NCI-H2081 (cell line): ENCODE results near the gene RASGRP1.

Experiments used
- DNase-seq, 2 experiments: peaks; one replicate each; lab custom pipeline; 2025; lab: John Stamatoyannopoulos, UW

Gene RASGRP1

GRCh38 chr15:38504680-38505467, 59.7 kb downstream of the RASGRP1 start:
- DNase-seq: no peak

DNA sequence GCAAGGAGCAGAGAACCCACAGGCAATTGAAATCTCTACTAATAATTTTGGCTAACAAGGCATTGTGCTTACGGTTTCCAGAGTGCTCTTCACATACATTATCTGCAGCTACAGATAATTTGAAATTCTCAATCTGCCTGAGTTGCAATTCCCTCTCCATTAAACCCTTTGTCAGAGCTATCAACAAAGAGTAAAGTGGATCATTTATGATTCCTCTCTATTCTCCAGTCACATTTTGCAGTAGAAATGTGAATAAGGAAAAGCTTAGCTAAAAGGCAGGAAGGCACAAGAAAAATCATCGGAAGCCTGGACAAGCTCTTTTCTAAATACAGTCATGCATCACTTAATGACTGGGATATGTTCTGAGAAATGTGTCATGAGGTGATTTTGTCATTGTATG, 61.1 kb downstream of the RASGRP1 start:
- DNase-seq: no peak

DNA sequence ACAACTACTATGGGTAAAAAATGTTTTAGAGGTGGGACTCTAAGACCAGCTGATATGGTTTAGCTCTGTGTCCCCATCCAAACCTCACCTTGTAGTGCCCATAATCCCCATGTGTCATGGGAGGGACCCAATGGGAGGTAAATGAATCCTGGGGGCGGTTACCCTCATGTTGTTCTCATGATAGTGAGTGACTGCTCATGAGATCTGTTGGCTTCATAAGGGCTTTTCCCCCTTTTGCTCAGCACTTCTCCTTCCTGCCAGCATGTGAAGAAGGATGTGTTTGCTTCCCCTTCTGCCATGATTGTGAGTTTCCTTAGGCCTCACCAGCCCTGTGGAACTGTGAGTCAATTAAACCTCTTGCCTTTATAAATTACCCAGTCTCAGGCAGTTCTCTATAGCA, 65.0 kb downstream of the RASGRP1 start:
- no peak for DNase-seq

DNA sequence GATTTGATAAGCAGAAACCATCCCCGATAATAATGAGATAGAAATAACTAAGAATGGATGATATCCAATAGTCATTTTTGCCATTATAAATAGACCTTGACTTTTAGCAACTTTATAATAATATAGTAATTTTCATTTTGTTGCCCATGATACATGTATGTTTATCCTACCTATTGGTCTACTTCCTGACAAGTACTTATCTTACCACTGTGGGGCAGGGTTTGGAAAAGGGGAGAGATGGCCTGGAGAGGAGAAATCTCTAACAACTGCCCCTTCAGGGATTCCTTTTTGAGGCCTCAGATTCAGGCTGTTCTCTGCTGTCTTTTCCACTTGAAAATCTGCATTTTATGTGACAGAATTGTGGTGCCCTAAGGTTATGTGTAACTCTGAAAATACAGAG, 68.5 kb downstream of the RASGRP1 start:
- DNase-seq: no peak

DNA sequence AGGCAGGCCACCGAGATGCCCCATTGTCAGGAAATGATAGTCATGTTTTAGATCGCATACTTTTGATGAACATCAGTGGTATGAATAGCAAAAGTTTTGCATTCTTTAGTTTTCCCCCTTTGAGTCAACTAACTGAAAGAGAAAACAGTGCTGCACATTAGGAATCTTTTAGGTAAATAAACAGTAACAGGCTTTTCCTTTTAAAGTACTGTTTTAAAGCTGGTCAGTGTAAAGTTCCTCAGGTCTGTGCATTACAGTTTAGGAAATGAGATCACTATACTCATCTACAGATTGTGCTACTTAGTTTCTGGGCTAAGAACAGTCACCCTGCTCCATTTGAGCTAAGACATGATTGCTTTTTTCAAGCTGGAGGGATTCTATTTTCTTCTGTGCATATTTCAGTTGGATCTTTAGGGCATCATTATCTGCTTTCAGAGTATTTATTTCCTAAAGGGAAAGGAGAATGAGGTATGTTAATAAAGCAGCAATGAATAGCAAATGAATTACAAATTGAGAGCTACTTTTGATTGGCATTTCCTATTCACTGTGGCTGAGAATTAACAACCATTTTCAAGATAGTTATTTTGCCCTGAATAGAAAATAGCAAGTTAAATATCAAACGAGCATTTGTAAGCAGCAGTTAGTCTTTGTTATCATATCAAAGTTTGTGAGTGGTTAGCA, 74.2 kb downstream of the RASGRP1 start:
- DNase-seq: no peak

GRCh38 chr15:38487378-38487777, 77.2 kb downstream of the RASGRP1 start:
- DNase-seq: no peak

GRCh38 chr15:38486936-38487335, 77.7 kb downstream of the RASGRP1 start:
- no peak for DNase-seq

DNA sequence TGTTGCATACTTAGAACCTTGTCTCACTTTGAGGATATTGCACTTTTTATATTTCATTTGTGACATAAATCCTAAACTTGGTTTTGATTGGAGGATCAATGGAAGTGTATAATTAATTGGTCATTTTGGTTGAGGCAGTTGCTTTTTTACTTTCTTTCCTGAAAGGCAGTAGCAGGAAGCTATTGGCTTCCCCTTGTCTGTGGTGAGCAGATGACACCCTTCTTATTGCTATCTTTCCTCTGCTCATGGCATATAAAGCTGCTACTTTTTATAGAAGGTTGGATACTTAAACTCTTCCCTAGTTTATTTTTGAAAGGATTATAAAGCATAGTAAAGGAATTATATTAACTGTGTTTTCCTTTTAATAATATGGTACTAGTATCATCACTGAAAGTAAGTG, 82.0 kb downstream of the RASGRP1 start:
- no peak for DNase-seq

- no peak for DNase-seq
These were observed 82.9 kb downstream of the RASGRP1 start for GRCh38 chr15:38481761-38482160.

DNA sequence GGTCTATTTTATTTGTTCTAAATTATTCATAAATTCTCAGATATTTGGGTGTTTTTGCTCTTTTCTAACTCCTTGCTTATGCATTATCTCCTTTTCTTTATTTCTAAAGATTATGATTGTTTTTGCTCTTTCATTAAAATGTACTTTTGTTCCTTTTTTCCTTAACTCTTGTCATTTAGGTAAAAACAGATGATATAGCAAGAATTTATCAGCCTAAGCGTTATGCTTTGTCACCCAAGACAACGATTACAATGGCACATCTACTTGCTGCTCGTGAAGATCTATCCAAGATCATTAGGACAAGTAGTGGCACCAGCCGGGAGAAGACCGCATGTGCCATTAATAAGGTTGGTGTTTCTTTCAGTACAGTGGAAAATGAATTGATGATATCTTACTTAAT, 83.5 kb downstream of the RASGRP1 start:
- no peak for DNase-seq

- DNase-seq: no peak
These were observed 84.9 kb downstream of the RASGRP1 start for GRCh38 chr15:38479756-38480155.

GRCh38 chr15:38479266-38479665, 85.3 kb downstream of the RASGRP1 start:
- no peak for DNase-seq

- DNase-seq: no peak
These were observed 87.0 kb downstream of the RASGRP1 start for GRCh38 chr15:38477637-38478036.

DNA sequence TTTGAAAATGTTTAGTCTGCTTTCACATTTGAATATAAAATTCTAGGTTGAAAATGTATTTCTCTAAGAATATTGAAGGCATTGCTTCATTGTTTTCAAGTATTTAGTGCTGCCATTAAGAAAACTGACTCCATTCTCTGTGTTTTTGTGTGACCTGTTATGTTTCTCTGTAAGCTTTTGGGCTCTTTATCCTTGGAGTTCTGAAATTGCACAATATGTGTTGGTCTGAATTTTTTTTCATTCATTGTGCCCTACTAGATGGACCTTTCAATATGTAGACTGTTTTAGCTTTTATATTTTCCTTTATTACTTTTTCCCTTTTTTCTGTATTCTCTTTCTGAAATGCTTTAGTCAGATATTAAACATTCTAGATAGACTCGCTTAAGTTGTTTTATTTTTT, 88.5 kb downstream of the RASGRP1 start:
- no peak for DNase-seq

- DNase-seq: no peak
These were observed 89.3 kb downstream of the RASGRP1 start for GRCh38 chr15:38475361-38475760.

DNA sequence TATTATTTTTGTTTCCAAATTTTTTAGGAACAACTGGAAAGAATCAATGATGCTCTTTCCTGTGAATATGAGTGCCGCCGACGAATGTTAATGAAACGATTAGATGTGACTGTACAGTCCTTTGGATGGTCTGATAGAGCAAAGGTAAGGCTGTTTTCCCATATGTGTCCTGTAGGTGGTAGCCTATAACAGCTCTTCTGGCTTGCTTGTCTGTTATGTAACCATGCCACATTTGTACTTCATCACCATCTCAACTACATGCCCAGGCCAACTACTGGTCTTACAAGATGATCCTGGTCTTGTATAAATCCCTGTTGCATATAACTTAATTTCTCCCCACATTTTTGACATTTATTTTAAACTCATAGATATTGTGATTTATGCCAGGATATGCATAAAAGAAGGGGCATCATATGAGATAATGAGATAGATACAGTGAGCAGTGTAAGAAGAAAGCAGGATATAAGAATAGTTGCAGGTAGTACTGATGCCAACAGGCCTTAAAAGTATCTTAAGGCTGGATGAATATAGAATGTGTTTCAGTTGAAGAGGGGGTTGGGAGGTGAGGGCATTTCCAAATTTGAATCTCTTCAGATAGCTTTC, 90.4 kb downstream of the RASGRP1 start:
- DNase-seq: peak; percentile 51 to 57

DNA sequence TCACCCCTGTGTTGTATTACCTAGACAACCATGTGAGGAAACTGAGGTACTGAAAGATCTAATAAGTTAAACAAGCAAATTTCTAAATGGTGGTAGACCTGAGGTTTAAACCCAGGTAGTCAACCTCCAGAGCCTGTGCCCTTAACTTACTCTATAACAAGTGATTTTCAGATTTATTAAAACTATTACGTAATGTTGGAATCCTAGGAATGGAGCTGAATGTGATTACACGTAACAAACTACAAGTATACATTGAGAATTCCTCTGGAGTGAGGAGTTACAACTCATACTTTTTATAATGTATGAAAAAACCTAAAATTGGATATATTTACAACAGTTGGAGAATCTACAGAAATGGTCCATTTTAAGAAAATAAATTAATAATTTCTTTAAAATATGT, 92.6 kb downstream of the RASGRP1 start:
- no peak for DNase-seq

DNA sequence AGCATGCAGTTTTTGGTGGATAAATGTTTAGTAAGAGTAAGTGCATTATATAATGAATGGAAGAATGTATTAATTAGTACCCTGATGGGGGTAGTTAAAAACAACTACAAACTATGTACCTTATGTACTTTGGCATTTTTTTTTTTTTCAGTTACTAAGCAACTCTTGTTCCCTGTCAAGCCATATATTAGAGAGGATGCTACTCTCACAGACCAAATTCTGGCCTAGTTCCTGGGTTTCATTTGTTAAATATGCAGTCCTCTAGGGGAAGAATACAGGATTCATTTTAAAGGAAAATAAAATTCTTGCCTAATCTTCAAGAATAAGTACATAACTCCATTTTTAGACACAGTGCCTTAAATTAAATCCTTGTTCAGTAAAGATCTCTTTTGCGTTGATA, 93.8 kb downstream of the RASGRP1 start:
- DNase-seq: no peak

- no peak for DNase-seq
These were observed 99.9 kb downstream of the RASGRP1 start for GRCh38 chr15:38464675-38465074.

DNA sequence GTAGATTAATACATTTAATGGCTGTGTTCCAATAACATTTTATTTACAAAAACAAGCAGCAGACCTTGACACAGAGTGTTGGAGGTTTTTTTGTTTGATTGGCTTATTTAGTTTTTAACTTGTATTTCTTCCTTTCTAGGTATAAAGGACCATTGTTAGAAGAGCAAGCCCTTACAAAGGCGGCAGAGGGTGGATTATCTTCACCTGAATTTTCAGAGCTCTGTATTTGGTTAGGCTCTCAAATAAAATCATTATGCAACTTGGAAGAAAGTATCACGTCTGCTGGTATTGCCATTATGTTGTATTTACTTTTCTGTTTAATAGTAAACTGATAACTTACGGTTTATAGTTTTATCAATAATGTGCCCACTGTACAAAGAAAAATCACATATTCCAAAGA, 100.7 kb downstream of the RASGRP1 start:
- DNase-seq: peak in 1 of 2 experiments; percentile 28

- DNase-seq: no peak
These were observed 103.4 kb downstream of the RASGRP1 start for GRCh38 chr15:38461066-38461833.

- DNase-seq: no peak
These were observed 104.1 kb downstream of the RASGRP1 start for GRCh38 chr15:38460543-38460942.
